GM12864 (cell line): ENCODE results near the gene DOK4.

ENCODE experiments used
- DNase-seq: peaks from one replicate; pipeline ENCODE4 v3.0.0-alpha.2; 2011; ENCODE audit warnings: low read depth
- H3K4me3 ChIP-seq: 2 replicates; pipeline ENCODE4 v1.5.1; 2011; ENCODE audit warnings: mild to moderate bottlenecking, low read depth, low read length, control low read depth
- CTCF ChIP-seq: IDR thresholded peaks from 2 replicates; pipeline ENCODE4 v1.5.1; 2011; ENCODE audit warnings: low read depth, mild to moderate bottlenecking, moderate library complexity, low read length, control low read depth, inconsistent platforms; ENCODE audit errors: missing control alignments

DOK4 gene

GRCh38 chr16:57485916-57486857 is at the start of gene DOK4:
TSS of gene DOK4 (minus strand) at chr16:57486493. CDS start at chr16:57479507, 6,986 bp downstream.
- TF ChIP-seq CTCF: no peak
- H3K4me3 ChIP-seq: peak within 1 kb of the TSS; percentile 54
- DNase-seq: no peak

- peak overlapping the region; percentile 68 for H3K4me3 ChIP-seq
- TF ChIP-seq CTCF: peak; percentile 25
- peak; percentile 70 for DNase-seq
Measured at GRCh38 chr16:57535680-57536305, 49.5 kb upstream of the DOK4 start.

DNA sequence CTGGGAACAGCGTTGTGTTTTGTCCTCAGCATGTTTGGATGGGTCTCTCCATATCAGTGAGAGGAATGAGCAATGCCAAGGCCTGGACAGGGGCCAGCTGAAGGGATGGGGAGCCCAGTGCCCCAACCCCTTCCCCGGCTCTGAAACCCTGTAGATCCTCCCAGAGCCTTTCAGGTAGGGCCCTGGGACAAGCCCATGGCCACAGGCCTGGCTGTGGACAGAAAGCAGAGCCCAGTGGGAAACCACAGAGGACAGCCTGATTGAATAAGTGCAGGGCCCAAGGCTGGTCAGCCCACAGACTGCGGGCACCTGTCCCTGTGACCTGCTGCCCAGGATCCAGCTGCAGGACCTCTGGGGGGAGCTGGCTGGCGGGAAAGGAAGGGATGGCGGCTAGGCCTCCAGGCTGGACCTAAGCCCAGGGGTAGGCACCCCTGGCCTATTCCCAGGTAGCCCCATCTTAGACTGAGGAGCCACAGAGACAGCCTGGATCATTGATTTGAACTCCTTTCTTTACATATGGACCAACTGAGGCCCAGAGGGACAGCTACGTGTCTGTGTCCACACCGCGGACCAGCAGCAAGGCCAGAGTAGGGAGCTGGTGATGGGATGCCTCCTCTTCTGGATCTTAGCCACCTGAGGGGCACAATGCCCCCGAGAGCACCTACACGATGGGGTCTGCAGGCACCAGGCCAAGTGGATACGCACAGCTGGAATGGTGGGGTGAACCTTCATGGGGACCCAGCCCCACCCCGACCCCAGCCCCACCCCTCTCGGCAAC is 48.8 kb upstream of the DOK4 start:
- DNase-seq: no peak
- no peak for TF ChIP-seq CTCF
- peak overlapping the region; percentile 68 for H3K4me3 ChIP-seq

DNA sequence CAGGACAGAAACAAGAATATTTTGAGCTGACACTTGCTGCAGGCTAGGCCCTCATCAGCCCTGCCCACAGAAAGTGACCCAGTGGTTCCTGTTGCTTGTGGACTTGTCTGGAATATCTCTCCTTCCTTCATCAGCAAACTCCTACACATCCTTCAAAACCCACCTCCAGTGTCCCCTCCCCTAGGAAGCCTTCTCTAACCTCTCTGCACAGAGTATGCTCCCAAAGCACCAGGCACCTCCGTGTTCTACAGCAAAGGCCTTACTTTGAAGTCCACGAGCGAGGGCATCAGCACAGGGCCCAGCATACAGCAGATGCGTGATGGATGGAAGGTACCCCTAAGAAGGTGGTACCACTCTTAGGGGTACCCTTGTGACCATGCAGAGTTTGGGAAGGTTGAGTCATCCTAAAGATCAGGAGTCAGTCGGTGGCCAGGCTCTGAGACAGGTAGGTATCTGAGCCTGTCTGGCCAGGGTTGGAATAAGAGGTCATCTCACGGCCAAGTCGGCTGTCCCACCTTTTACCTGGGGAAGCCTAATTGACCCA is 48.1 kb upstream of the DOK4 start:
- DNase-seq: no peak
- TF ChIP-seq CTCF: no peak
- H3K4me3 ChIP-seq: no peak overlapping the region

DNA sequence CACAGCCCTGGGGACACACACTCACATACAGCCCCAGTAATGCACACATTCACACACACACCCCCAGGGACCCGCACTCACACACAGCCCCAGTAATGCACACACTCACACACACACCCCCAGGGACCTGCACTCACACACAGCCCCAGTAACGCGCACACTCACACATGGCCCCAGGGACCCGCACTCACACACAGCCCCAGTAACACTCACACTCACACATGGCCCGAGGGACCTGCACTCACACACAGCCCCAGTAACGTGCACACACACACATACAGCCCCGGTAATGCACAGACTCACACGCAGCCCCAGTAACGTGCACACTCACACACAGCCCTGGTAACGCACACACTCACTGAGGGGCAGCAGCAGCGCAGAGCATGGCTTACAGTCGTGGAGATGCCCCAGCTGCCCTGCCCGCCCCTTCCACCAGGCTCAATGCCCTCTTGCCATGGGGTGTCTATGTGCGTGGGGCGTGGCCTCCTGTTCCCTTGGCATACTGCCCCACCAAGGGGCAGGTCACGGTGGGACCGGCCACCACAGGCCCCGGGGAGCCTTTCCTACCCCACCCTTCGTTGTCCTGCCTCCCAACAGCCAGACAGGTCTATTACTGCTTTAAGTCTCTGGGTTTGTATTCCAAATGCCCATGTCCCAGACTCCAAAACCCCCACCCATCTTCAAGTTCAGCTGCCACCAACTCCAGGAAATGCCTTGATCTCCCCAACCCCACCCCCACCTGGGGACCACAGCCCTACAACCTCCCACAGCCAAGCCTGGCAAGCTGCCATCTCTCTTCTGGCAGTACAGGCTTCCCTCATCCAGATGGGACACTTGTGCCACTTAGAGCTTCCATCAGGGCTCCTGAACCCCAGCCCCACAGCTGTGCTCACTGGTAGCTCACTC is 47.4 kb upstream of the DOK4 start:
- H3K4me3 ChIP-seq: no peak overlapping the region
- TF ChIP-seq CTCF: no peak
- no peak for DNase-seq

DNA sequence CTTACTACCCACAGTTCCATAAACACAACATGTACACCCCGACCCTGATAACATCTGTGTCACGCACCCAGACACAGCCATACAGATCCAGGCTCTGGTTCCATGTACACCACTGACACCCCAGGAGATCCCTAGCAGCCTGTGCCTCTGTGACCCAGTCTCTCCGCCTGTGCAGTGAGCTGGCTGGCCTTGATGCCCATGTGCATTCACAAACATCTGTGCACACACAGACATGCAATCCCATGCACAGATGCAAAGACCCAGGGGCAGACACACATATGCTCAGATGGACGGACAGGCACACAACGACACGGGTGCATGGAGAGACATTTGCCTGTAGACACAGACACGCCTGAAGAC is 46.0 kb upstream of the DOK4 start:
- no peak overlapping the region for H3K4me3 ChIP-seq
- no peak for DNase-seq
- TF ChIP-seq CTCF: no peak
